T-helper 1 cell (primary cell): ENCODE data around the gene TADA3.
A peak's percentile ranks its signal among the peaks of the same experiment; 100 is the strongest.

ENCODE experiments used
- DNase-seq, 5 donors: peaks; one replicate each; pipeline ENCODE4 v3.0.0-alpha.2; 2012 to 2020
- total RNA-seq, 4 donors: gene quantifications; one replicate each; lab custom pipeline; 2026; lab: John Stamatoyannopoulos, UW

The TADA3 gene, protein sequence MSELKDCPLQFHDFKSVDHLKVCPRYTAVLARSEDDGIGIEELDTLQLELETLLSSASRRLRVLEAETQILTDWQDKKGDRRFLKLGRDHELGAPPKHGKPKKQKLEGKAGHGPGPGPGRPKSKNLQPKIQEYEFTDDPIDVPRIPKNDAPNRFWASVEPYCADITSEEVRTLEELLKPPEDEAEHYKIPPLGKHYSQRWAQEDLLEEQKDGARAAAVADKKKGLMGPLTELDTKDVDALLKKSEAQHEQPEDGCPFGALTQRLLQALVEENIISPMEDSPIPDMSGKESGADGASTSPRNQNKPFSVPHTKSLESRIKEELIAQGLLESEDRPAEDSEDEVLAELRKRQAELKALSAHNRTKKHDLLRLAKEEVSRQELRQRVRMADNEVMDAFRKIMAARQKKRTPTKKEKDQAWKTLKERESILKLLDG
- total RNA-seq, result 22.2 to 34.4 (median 30.0) reads per million in 4 donors

DNA sequence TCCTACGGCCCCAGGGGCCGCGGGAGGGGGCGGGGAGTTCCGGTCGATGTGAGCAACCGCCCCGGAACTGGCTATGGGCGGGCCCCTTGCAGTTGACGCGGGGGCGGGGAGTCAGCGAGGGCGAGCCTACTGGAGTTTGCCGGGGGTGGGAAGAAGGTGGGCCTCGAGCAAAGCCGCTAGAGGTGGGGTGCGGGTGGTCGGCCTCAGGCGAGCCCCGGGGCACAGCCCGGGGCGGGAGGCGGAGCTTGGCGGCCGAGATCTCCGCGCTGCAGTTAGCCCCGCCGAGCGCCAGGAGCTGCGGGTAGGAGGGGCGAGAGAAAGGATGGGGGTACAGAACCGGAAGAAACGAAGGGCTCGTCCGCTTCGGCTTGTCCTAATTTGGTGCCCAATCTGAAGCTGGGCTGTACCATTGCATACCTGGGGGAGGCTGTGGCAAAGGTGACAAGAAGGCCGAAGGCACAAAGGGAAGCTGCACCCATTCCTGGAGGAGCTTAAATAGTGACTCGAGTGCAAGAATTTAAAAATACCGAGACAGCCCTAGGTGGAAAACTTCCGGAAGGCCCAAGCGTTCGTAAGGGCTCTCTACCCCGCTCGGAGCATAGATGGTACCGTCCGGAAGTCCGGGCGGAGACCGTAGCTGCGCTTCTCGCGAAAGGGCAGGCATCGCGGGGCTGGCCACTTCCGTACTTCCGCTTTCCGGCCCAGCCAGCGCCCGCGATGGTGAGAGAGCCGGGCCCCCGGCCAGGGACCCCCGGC, at the start of gene TADA3, which contains the start of gene ARPC4:
TSS of gene TADA3 (minus strand) at position 69 of the 756 bp plus-strand sequence. CDS start 1,007 bp downstream, outside the sequence.
TSS of gene ARPC4 (plus strand) at position 678 of the 756 bp plus-strand sequence. CDS start at position 718, 40 bp downstream.
- peak; percentile 82 to 96 (median 87) for DNase-seq

DNA sequence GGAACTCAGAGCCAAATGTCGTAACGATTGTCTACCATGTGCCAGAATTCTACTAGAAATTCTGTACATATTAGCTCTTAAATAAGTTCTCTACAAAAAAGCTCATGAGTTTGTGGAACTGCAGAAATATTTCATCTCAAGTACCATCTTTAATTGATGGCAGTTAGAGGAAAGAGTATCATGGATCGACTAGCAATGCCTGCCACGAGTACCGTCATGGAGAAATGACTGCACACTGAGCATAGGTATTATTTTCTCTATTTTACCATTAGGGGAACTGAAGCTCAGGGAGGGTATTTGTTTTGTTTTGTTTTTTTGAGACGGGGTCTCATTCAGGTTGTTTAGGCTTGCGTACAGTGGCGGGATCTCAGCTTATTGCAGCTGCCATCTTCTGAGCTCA, 48.7 kb upstream of the TADA3 start:
- no peak for DNase-seq

DNA sequence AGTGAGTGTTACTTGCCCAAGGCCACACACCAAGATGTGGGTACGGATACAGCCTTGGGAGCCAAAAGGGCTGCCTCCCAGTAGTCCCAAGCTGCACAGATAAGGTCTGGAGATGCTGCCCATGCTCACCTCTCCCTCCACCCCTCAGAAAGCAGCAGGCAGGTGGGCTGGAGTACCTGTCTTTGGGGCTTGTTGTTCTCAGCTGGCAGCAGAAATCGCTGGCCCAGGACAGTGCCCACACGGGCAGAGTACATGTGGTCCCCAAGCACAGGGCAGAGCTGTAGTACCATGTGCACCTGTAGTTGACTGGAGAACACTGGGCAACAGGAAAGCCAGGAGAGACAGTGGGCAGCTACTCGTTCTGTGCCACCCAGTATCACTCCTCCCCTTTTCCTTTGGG, 46.6 kb upstream of the TADA3 start:
- DNase-seq, result no peak

DNA sequence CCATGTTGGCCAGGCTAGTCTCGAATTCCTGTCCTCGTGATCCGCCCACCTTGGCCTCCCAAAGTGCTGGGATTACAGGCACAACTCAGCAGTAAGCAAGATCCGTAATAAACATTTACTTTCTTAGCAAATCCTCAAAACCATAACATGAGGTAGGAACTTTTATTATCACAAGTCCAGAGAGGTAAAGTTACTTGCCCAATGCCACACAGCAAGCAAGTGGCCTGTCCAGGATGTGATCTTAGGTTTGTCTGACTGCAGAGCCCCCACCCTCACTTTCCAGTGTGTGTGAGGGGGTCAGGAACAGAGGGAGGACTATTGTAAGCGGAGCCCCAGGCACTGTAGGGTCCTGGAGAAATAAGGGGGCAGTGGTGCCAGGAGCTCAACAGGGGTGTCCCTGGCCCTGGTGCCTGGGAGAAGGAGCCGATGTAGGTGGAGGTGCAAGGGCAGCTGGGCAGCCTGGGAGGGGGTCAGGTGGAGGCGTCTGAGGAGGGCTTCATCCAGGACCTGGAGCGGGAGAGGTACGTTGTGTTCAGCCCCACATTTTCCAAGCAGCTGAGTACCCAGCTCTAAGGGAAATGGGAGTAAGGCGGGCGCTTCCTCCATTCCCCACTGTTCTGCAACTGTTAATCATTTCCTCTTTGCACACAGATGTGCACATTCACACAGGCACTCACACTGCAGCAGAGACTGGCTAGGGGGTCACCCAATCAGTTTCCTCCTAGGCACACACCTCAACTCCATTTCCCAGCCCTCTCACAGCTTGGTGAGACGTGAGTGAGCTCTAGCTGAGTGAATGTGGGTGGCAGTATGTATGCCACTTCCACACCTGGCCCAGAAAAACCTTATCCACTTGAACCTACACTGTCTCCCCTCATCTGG, 45.7 kb upstream of the TADA3 start:
- no peak for DNase-seq

DNA sequence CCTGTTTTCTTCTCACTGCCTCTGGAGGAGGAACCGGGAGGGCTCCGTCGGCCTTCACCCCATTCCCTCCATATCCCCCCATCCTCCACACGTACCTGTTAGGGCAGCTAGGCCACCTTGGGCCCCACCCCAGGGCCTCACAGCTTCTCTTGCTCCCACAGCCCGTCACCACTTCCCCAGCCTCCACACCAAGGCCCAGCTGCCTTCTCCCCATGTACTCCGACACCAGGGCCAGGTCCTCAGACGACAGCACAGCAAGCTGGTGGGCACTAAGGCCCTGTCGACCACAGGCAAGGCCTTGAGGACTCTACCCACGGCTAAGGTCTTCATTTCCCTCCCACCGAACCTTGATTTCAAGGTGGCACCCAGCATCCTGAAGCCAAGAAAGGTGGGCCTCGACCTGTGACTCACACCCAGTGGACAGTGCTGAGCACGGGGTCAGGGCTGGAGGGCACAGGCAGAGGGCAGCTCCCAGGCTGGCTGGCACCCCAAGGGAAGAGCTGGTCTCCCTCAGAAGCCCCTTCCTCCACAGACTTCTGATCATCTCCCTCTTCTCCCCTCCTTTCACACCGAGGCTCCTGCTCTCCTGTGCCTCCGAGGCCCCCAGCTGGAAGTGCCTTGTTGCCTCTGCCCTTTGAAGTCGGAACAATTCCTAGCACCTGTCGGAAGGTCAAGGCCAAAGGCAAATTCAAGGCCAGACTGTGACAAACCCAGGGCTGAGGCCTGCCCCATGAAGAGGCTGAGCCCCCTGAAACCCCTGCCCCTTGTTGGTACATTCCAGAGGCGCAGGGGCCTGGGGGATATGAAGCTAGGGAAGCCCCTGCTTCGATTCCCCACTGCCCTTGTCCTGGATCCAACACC, 42.5 kb upstream of the TADA3 start:
- DNase-seq, result no peak

DNA sequence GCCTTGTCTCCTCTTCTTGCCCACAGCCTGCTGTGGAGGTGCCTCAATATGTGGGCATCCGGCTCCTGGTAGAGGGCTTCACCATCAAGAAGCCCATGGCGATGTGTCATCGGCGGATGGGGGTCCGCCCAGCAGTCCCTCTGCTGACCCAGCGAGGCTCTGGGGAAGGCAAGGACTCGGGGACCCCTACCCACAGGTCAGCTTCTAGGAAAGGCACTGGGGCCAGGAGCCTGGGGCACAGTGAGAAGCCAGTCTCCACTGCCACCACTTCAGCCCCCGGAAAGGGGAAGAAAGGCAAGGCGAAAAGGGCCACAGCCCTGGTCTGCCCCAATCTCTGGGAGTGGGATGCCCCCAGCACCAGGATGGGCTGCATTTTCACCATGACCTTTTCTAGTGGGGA, 40.8 kb upstream of the TADA3 start:
- DNase-seq, result no peak

DNA sequence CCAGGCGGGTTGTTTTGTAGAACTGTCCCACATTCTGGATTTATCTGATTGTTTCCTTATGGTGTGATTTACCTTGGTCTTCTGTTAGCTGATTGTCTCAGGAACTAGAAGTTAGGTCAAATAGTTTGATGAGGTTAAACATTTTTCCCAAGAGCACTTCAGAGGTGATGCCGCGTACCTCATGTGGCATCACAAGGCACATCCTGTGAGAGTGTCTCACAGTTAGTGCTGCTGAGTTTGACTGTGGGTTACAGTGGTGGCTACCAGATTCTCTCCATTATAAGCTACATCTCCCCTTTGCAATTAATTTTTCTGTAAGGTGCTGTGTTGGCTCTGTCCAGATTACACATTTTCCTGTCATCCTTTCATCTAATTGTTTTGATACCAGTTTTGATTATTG, 39.0 kb upstream of the TADA3 start:
- no peak for DNase-seq

DNA sequence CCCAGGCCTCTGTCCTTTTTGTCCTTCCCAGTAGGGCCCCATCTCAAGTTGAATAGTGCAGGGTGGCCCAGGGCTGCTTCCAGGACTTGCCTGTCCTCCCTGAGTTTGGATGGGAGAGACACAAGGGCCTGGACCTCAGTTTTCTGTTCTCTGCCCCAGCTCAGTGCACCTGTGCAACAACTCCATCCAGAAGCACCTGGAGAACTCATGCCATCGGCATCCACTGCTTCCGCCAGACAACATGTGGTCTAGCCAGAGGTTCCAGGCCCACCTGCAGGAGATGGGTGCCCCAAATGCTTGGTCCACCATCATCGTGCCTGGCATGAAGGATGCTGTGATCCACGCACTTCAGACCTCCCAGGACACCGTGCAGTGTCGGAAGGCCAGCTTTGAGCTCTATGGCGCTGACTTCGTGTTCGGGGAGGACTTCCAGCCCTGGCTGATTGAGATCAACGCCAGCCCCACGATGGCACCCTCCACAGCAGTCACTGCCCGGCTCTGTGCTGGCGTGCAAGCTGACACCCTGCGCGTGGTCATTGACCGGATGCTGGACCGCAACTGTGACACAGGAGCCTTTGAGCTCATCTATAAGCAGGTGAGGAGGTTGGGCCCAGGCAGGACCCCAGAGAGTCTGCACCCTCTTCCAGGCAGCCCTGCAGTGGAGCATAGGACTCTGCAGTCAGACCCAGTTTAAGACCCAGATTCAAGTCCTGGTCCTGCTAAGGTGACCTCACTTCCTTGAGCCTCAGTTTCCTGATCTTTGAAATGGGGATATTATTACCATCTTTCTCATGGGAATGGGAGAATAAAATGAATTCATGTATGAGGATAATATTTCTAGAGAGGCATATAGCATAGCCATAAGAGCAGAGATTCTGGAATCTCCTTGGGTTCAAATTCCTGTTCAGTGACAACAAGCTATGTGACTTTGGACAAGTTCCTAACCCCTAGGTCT, 36.8 kb upstream of the TADA3 start:
- no peak for DNase-seq

DNA sequence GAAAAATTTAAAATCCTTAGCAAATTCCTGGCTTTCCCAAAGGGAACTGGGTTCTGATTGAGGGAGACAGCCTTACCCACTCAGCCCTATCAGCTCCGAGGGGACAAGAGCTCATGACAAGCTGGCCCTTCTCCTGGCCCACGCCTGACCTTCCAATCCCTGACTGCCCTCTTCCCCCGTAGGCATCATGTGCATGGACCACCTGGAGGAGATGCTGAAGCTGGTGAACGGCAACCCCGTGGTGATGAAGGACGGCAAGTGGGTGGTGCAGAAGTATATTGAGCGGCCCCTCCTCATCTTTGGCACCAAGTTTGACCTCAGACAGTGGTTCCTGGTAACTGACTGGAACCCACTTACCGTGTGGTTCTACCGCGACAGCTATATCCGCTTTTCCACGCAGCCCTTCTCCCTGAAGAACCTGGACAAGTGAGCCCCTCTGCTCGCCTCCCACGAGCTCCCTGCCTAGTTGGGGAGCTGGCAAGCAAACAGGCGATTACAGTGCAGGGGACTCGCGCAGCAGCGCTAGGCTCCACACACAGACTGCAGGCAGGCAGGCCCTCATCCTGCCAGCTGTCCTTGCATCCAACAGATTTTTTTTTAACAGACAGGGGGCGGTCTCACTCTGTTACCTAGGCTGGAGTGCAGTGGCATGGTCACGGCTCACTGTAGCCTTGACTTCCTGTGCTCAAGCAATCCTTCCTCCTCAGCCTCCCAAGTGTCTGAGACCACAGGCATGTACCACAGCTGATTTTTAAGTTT, 34.7 kb upstream of the TADA3 start:
- peak in 1 of 5 donors; percentile 46 for DNase-seq

DNA sequence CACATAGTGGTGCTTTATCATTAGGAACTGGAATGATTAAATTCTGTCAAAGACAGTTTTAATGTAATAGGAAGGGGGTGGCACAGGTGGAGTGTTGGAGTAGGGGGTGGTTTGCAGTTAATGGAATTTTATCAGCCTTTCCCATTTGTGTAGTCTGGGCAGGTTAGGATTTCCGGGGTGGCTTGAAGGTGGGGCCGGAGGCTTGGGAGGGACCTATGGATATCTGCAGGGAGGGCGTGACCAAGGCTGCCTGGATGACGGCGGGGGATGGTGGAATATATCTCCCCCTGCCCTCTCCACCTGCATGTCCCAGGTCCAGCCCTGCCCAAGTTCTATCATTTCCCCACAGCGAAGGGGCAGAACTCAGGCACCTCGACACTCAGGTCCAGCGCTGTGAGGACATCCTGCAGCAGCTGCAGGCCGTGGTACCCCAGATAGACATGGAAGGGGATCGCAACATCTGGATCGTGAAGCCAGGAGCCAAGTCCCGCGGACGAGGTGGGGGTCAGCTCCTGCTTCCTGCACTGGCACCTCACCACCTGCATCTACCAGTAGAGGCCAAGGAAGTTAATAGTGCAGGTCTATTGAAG, 33.3 kb upstream of the TADA3 start:
- no peak for DNase-seq

DNA sequence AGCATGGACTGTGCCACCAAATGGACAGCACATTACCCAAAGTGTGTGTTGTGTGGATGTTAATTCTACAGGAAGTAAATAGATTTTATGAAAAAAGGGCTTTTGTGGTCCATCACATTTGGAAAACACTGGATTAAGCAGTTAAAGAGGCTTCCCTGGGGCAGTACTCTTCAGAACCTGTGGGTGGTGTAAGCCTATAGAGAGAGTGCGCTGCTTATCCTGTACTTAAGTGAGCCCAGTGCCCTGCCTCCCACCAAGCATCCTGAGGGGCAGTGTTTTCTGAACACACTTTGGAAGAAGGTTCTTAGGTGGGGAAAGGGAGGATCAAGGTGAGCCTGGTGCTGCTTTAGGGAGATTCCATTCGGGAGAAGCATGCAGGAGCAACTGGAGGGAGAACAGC, 28.7 kb upstream of the TADA3 start:
- DNase-seq, result no peak

DNA sequence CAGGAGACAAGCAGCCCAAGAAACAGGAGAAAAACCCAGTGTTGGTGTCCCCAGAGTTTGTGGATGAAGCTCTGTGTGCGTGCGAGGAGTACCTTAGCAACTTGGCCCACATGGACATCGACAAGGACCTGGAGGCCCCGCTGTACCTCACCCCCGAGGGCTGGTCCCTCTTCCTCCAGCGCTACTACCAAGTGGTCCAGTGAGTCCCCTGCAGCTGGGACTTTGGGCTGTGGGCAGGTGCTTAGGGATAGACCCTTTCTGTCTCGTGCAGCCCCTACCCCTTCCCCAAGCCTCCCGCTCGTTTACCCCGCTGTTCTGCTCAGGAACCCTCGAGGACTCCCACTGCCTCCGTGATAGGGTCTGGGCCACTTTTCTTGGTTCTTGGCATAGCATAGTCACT, 28.3 kb upstream of the TADA3 start:
- DNase-seq, result no peak

DNA sequence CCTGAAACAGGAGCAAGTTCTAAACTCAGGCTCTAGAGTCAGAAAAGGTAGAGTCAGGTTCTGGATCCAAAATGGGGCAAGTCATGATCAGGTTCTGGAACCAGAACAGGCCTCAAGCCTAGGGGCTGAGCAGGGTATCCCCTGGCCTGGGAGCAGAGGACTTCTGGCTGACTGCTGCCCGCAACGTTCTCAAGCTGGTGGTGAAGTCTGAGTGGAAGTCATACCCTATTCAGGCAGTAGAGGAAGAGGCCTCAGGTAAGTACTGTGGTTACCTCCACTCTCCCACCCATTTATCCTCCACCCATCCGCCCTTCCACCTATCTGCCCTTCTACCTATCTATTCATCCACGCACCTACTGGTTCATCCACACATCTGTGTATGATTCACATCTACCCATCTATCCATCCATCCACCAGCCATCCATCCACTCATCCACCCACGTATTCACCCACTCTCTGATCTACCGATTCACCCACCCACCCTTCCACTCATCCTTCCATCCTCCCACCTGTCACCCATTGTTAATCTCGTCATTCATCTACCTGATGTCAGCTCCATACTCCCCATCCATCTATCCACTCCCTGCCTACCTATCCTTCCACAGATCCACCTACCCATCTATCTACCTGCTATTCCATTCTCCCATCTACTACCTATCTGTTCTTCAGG, 26.5 kb upstream of the TADA3 start:
- DNase-seq, result no peak

DNA sequence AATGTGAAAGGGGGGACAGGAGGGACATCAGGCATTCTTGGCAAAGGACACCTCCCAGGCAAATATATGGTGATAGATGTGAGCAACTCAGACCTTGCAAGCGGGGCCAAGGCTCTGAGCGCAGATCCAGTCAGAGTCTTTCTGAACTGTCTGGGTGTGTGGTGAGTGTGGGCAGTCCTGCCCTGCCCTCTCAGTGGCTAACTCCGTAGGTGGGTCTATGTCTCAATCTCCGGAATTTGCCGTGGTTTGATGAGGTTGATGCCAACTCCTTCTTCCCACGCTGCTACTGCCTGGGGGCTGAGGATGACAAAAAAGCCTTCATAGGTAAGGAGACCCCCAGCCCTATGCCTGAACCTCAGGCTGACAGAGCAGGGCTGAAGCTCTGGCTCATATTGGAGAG, 25.2 kb upstream of the TADA3 start:
- no peak for DNase-seq

DNA sequence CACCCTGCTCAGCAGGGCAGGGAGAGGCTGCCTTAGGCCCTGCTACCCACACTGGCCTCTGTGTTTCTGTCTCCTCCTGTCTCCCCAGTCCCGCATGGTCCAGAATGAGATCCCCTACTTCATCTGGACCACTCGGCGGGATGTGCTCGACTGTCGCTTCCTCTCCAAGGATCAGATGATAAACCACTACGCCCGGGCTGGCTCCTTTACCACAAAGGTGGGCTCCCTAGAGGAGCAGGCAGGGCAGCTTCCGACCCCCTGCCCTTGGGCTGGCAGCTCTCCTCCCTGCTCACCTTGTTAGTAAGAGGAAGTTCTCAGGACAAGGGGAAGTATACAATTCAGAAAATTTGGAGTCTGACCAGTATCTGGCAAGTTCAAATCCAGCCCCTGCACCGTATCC, 23.7 kb upstream of the TADA3 start:
- no peak for DNase-seq

DNA sequence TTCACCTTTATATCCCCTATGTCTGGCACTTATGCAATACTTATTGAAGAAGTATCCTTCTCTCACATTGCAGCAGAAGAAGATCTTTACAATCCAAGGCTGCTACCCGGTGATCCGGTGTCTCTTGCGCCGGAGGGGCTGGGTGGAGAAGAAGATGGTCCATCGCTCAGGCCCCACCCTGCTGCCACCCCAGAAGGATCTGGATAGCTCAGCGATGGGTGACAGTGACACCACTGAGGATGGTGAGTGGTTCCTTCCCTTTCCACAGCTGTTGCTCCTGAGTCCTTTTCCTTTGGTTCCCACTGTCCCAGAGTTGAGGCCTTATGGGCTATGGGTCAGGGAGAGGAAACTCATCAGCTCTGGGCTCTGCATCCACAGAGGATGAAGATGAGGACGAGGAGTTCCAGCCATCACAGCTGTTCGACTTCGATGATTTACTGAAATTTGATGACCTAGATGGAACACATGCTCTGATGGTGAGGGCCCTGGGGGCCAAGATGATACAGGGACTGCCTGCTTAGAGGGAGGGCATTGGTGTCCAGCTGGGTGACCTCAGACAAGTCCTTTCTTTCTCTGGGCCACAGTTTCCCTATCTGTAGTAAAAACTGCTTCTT, 20.7 kb upstream of the TADA3 start:
- DNase-seq, result no peak

DNA sequence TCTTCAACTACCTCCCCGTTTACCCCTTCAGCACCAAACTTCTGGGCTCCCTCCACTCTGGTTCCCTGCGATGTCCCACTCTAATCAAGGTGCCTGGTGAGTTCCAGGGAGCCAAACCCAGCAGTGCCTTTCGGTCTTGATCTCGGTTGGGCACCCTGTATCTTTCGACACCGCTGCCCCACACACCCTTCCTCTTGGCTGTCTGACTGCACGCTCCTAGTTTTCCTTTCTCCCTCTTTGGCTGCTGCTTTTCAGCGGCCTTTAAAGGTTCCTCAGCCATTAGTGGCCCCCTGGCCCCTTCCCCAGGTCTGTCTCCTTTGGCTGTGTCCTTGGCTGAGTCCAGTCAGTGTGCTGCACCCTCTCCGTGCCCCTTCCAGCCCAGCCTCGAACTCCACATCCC, 18.6 kb upstream of the TADA3 start:
- DNase-seq, result no peak

DNA sequence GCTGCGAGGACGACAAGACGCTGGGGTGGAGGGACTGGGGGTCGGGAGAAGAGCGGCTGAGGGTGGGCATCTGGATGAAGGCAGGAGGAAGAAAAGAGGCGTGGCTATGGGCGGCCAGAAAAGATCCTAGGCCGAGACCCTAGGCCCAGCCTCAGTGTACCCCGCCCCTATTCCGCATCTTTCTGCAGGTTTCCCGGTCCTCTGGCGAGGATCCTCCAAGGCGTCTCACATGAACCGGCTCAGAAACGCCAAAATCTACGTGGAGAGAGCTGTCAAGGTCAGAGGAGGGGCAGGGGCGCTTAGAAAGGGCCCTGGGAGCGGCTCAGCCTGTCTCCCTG, 18.1 kb upstream of the TADA3 start:
- no peak for DNase-seq
